Bronchial epithelial cell (primary cell): ENCODE results near the gene DESI1. TPM values are rescaled to one million over a fixed set of nuclear protein-coding genes. Genes with fewer than 3 reads are reported as not detected.

ENCODE experiments used
- DNase-seq: peaks from one replicate; pipeline ENCODE4 v3.0.0-alpha.2; 2010; ENCODE audit warnings: low read depth
- FAIRE-seq: peaks from 2 replicates; lab custom pipeline; 2011; peaks lifted over from hg19 to GRCh38; lab: Jason Lieb, UNC
- H3K27me3 ChIP-seq: 2 replicates; pipeline ENCODE4 v1.5.1; 2011; ENCODE audit warnings: low read length; ENCODE audit not compliant: control insufficient read depth, insufficient read depth
- H3K36me3 ChIP-seq: 2 replicates; pipeline ENCODE4 v1.5.1; 2011; ENCODE audit warnings: low read length; ENCODE audit not compliant: control insufficient read depth, insufficient read depth
- H3K4me3 ChIP-seq: 2 replicates; pipeline ENCODE4 v1.5.1; 2011; ENCODE audit warnings: mild to moderate bottlenecking, low read depth, low read length, control low read depth
- total RNA-seq: library from RNA; depleted of rRNA; stranded (reverse); fragments of >200 nt; gene quantifications from 2 replicates; pipeline ENCODE4 v1.2.1, GENCODE V29; 2014
- TF ChIP-seq, protein P1 (sequence below): IDR thresholded peaks from 2 replicates; pipeline ENCODE4 v1.5.1; 2011; ENCODE audit warnings: mild to moderate bottlenecking, moderate library complexity, low read length, control low read depth, inconsistent platforms; ENCODE audit not compliant: insufficient read depth, severe bottlenecking

The DESI1 gene
- total RNA-seq, 1 donor from 2014 or later, result 10.8 TPM

GRCh38 chr22:41587347-41587723, 33.5 kb downstream of the DESI1 start:
- H3K36me3 ChIP-seq, result peaks cover 16% of the 10 kb centered on the region
- no peak overlapping the region for H3K4me3 ChIP-seq
- TF ChIP-seq, protein P1, sequence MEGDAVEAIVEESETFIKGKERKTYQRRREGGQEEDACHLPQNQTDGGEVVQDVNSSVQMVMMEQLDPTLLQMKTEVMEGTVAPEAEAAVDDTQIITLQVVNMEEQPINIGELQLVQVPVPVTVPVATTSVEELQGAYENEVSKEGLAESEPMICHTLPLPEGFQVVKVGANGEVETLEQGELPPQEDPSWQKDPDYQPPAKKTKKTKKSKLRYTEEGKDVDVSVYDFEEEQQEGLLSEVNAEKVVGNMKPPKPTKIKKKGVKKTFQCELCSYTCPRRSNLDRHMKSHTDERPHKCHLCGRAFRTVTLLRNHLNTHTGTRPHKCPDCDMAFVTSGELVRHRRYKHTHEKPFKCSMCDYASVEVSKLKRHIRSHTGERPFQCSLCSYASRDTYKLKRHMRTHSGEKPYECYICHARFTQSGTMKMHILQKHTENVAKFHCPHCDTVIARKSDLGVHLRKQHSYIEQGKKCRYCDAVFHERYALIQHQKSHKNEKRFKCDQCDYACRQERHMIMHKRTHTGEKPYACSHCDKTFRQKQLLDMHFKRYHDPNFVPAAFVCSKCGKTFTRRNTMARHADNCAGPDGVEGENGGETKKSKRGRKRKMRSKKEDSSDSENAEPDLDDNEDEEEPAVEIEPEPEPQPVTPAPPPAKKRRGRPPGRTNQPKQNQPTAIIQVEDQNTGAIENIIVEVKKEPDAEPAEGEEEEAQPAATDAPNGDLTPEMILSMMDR, result no peak
- no peaks in the 10 kb centered on the region for H3K27me3 ChIP-seq
- FAIRE-seq (no peak), DNase-seq (no peak)

- FAIRE-seq (no peak), DNase-seq (no peak)
- TF ChIP-seq, protein P1, result no peak
- Histone ChIP-seq H3K4me3 (no peak overlapping the region), H3K36me3 (peaks cover 16% of the 10 kb centered on the region), H3K27me3 (no peaks in the 10 kb centered on the region)
These were observed 34.9 kb downstream of the DESI1 start for GRCh38 chr22:41585898-41586297.

GRCh38 chr22:41584881-41585280, 36.0 kb downstream of the DESI1 start:
- FAIRE-seq (no peak), DNase-seq (no peak)
- Histone ChIP-seq H3K36me3 (peaks cover 17% of the 10 kb centered on the region), H3K4me3 (no peak overlapping the region), H3K27me3 (no peaks in the 10 kb centered on the region)
- TF ChIP-seq, protein P1, result no peak

DNA sequence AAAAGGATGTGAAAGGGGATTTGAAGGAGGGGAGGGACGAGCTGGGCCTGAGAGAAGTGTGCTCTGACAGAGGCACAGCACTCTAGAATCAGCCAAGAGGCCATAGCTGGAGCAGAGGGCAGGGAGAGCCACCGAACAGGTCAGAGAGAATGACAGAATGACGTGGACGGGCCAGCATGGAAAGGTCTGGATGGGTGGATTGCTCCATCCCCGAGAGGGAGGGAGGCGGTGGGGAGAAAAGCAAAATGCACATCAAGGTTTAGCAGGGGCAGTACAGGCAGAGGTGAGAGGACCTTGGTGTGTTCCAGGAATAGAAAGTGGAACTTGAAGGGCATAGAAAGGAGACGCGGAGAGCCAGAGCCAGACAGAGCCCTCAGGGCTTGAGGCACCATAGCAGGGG, 38.1 kb downstream of the DESI1 start:
- TF ChIP-seq, protein P1, result no peak
- DNase-seq, result no peak
- H3K36me3 ChIP-seq, result peaks cover 30% of the 10 kb centered on the region
- H3K4me3 ChIP-seq, result no peak overlapping the region
- FAIRE-seq, result no peak
- H3K27me3 ChIP-seq, result no peaks in the 10 kb centered on the region

- no peak for FAIRE-seq
These were observed 40.9 kb downstream of the DESI1 start for GRCh38 chr22:41579997-41580355.

More at GRCh38 chr22:41579997-41580355, 40.9 kb downstream of the DESI1 start:
- Histone ChIP-seq H3K27me3 (no peaks in the 10 kb centered on the region), H3K4me3 (no peak overlapping the region), H3K36me3 (peaks cover 24% of the 10 kb centered on the region)
- TF ChIP-seq, protein P1, result no peak
- DNase-seq, result no peak
